Measurements from ENCODE around the gene ZNF771.
A peak's percentile ranks its signal among the peaks of the same experiment; 100 is the strongest.

Gene ZNF771

DNA sequence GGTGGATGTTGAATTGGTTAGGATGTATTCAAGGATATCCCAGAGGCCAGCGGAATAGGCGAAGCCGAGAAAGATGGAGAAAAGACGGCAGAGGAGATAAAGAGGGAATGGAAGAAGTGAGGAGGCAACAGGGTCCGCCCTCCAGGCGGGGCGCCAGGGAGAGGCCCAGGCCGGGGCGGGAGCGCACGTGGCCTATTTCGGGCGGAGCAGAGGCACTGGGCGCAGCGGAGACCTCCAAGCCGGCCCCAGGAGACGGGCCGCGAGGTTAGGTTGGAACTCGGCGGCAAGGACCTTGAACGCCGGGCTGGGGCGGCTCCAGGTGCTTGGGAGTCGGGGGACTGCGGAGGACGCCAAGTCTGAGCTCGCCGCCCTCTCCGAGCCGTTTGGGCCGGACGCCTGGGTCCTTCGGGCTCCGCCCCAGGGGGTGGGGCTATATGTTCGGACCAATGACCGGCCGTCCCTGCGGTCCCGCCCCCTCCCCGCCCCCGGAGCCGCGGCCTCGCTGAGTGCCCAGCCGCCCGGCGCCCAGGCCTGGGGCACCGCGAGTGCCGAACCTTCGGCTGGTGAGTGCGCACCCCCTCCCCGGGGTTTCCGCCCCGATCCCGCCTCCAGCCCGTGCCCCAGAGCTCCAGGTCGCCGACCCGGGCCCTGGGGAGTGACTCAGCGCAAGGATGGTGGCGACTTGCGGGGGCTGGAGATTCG is at the start of gene ZNF771:
Gene ZNF771, plus strand, starts transcription at position 505 of the 702 bp plus-strand sequence. CDS start 448 bp downstream, outside the sequence.
- peak; percentile 89 to 93 for DNase-seq

DNA sequence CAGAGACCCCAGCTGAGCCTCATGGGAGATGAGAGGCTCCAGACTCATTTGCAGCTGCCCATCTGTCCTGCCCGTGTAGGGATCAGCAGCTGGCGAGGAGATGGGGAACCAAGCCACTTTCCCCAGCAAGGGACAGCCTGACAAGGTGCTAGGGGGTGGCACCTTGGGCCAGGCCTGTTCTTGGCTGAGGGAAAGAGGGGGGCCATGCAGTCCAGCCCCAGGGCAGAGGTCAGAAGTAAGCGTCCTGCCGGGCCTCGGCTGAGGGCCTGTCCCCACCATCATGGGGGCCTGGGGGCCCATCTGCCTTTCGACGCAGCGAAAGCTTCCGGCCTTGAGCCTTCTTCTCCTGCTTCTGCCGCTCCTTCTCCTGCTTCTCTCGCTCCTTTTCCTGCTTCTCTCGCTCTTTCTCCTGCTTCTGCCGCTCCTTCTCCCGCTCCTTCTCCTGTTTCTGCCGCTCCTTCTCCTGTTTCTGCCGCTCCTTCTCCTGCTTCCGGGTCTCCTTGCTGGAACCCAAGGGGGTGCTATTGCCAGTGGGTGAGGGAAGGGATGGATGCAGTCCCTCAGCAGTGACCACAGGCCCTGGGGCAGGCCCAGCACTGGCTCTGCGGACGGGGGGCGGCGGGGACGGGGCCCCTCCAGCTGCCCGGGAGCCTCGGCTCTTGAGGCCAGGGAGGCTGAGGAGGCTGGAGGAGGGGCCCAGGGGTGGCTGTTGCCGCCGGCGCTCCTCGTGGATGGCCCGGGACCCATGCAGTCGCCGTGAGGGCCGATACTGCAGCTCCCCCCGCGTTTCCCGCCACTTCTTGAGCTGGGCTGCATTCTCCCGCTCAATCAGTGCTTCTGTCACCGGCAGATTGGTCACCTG is 49.5 kb upstream of the ZNF771 start:
- no peak for DNase-seq

DNA sequence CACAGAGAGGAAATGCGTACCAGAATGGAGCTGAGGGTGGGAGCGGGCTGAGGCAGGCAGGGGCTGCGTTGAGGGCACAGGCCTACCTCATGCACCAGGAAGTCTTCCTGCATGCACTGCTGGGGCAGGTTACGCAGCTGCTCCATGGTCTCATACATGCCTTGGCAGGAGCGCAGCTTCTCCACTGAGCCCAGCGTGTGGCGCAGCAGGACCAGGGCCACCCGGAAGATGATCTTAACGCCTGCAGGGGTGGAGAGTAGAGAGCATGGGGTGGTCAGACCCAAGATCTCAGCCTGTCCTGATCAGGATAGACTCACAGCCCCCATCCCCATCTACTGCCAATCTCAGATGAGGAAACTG is 48.8 kb upstream of the ZNF771 start:
- DNase-seq, result no peak

DNA sequence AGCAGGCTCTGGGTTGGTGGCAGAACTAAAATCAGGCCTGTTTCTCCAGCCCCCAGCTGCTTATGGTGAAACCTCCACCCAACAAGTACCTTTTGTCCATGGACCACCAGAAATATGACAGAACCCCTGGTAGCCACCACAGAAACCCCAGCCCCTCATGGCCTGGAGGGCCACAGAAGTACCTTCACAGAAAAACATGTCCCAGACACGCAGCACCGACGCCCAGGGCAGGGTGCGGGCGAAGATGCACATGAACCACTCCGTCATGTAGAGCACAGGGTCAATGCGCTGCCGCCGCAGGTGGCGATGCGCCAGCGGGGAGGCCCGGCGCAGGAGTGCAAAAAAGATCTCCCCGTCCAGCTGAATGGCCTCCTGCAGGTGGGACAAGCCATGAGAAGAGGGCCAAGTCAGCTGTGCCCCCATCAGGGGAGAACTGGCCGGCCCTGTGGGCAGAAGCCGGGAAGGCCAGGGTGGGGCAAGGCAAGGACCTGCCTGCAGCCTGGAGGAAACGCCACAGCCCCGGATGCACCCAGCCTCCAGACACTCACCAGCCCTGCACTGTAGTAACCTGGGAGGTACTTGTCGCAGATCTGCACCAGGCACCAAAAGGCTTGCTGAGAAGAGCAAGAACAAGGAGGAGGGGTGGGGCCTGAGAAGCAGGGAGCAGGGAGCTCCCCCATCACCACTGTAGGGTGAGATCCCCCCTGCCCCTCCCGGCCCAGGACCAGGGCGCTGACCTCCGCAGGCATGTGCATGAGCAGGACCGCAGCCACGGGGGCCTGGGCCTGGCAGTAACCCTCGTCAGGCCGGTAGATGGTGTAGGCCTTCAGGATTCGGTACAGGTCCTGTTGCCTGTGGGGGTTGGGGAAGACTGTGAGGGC is 48.2 kb upstream of the ZNF771 start:
- no peak for DNase-seq

DNA sequence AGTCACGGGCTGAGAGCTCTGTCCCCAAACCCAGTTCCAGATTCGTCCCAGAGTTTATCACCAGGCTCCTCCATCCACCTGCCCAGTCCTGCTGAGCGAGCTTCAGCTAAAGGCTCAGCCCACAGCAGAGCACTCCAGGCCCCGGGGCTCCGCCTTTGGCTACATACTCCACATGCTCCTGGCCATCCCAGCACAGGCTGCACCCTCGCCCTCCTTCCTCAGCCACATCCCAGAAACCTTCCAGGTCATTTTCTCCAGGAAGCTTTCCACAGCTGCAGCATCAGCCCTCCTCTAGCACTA is 47.6 kb upstream of the ZNF771 start:
- no peak for DNase-seq

DNA sequence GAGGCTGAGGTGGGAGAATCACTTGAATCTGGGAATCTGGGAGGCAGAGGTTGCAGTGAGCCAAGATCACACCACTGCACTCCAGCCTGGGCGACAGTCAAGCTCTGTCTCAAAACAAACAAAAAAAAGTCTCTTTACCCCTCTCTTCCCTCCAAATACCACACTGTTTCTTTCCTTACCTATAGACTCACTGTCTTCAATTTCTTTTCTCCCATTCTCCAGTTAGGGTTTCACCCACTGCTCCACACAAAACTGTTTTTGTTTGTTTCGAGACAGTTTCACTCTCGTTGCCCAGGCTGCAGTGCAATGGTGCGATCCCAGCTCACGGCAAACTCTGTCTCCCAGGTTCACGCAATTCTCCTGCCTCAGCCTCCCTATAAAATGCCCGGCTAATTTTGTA is 46.2 kb upstream of the ZNF771 start:
- no peak for DNase-seq

DNA sequence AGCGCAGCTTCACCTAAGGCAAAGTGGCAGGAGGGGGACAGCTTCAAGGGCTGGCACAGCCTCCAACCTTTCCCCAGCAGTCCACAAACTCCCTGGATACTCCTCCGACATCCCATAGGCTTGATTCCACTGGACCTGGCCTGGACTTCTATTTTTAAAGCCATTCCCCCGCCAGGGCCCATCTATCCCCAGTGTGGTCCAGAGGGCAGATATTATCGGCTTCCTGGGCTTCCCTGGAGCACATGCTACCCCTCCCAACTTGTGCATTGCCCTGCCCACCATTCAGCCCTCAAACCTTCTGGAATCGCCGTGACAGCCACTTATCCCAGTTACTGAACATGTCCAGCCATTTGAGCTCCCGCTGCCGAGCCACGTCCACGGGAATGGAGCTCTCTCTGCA is 42.2 kb upstream of the ZNF771 start:
- no peak for DNase-seq

DNA sequence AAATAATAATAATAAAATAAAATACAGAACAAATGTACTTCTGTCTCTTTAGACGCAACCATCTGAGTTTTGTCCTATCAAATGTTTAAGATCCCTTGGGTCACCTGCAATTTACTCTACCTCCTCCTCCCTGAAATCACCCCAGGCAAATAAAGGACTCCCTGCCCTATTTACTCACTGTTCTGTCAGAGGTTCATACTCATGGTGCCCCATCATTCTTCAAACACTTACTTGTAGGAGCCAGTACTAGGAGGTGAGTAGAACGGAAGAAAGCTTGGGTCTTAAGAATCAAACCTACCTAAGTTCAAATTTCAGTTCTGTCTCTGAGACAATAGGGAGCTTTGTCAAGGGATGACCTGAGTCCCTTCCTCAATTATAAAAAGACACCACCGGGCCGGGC is 40.9 kb upstream of the ZNF771 start:
- DNase-seq, result no peak

DNA sequence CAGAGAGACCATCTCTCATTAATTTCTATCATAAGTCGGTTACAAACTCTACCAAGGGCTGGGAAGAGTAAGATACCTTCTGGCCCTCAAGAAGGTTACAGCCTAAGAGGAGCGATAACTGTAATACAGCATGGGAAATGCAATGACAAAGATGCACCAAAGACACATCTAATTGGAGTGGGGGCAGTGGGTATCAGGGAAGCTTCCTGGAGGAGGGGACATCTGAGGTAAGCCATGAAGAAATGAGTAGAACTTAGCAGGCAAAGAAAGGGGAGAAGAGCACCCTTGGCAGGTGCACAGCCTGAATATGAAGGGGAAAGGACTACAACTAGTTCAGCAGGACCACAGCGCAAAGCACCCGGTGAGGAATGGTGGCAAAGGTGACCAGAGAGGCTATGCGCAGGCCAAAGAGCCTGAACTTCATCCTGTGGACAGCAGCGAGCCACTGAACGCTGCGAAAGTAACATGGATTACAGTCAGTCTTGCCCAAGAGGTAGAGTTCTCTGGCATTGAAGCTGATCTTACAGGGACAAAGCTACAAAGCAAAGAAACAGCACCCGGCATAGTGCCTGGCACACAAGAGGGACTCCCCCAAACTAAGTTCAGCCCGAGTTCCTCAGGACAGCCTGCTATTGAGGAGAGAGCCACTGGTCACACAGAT is 39.9 kb upstream of the ZNF771 start:
- no peak for DNase-seq

DNA sequence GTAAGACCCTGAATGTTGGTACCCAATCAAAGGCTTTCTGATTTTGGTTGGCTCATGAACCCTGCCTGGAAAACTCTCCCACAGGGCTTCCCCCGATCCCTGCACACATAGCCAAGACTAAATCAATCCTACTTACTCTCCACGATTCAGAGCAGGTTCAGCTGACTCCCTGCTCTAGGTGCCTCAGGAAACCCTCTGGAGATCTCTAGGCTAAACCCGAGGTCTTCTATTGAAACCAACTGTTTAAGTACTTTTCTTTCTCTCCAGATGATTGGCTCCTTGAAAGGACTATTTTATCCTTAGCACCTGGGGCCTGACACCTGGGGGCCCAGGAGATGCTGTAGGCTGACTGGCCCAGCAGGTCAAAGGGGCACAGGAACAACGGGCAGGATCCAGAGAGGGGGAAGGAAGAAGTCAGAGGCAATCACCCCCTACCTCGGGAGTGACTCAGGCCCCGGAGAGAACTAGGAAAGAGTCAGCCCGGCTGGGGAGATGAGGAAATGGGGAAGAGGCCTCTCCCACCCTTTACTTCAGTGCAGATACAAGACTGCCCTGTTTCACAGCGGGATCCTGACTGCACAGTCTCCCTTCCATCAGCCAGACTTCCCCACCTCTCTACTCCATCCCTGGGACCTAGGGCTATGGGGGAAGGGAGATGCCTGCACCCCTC is 39.1 kb upstream of the ZNF771 start:
- no peak for DNase-seq

DNA sequence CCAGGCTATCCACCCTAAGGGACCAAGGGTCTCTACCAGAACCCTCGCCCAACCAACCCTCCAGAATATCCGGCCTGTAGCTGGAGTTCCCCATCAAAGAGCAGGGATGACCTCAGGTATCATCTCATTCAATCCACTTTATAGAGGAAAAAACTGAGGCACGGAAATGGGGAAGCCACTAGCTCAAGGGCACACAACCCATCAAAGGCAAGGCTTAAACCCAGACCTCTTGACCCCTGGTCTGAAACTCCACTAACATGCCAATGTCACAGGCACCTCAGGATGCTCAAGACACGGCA is 38.7 kb upstream of the ZNF771 start:
- DNase-seq, result no peak

DNA sequence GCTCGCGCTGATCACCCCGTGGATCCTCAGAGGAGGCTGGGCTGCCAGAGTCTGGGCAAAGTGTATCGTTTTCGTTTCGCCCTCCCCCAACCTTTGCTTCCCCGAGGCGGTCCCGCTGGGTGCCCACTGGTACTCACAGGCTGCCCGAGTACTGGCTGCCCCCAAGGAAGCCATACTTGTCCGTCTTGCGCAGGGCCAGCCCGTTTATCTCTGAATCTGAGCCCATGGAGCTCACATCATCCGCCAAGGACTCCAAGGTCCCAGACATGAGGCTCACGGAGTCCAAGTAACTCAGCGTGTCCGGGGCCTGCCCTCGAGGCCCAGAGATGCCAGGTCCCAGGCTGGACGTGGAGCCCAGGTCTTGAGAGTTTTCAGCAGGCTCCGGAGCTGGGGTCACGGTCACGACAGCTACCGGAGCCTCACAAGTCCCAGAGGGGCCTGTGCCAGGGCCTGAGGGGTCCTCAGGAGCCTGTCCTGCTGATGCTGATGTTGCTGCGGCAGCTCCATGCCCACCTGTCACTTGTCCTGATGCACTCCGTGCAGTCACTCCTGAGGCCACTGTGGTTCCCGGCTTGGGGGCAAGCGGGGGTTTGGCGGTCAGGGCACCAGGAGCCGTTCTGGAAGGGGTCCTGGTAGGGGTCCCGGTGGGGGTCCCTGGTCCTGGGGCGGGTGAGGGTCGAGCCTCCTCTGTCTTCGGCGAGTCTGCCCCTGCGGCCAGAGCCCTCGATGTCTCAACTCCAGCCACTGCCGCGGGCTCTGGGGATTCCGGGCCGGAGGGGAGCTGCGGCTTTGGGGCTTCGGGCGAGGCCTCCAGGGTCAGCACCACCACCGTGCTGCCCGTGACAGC is 38.1 kb upstream of the ZNF771 start:
- no peak for DNase-seq

DNA sequence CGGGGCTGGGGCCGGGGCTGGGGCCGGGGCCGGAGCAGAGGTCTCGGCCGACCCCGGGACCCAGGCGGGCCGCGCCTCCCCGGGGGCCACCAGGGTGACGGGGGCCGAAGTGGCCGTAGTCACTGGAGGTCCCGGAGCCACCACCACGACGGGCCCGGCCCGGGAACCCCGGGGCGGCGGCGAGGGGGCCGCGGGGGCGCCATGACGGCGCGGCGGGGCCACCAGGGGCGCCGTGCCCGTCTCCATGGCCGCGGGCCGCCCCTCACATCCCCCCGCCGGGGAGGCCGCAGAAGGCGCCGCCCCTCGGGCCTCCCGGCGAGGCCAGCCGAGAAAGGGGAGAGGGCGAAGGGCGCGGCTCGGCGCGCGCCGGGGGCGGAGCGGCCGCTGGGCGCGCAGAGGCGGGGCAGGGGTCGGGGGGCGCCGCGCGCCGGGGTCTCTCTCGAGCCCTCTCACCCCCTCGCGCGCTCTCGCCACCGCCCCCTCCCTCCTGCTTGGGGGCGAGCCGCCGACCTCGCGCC is 37.4 kb upstream of the ZNF771 start:
- no peak for DNase-seq

DNA sequence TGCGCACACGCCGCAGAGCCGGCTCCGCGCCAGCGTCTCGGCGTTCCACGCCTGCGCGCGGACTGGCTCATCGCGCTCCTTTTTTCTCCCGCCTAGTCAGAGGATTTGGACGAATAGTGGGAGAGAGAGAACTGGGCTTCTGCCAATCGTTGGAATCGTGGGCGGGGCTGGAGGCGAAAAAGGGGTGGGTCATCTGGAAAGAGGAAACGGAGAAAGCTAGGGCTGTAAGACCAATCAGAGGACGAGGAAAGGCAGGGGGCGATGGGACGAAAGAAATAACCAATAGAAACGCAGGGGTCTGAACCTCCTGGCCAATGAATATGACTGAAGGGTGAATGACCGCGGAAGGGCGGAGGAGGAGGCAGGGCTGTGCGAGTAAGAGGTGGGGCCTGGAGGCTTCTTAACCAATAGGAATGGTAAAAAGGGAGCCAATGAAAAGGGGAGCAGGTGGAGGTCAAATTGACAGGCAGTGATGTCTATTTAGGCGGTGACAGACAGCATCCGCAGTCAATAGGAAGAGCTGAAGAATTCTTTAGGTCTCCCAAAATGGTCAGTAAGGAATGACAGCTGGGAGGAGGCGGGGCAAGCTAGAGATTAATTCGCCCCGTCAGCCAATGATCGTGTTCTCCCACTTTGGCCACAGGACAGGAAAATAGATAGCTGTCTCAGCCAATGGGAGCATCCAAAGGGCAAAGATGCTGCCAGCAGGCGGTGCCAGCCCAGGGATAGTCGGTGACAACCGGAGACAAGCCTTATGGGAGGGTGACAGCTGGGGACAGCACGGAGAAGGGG is 36.8 kb upstream of the ZNF771 start, which contains the start of gene TBC1D10B:
Gene TBC1D10B, minus strand, starts transcription at position 39 of the 792 bp plus-strand sequence. CDS start 311 bp downstream, outside the sequence.
- DNase-seq, result peak; percentile 96 to 97

DNA sequence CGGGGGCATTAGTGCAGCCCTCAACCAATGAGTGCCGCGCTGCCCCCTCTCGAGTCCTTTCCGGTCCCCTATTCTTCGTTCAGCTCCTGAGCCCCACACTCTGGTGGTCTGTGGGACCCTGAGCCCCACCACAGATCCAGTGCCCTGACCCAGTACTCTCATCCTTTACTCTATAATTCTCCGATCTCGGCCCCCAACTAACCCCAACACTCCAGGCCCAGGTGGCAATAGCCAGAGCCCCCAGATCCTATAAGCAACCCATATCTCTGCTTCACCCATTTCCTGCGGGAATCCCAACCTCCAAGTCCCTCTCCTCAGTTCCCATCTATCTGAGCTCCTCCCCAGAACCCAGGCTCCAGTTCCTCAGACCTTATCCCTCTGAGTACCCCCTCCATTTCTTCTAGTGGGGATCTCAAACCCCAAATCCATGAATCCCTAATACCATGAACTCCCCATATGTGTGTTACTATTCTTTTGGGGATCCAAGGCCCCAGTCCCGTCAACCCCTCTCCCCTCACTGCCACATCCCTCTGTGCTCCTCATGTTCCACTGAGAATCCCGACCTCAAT is 36.1 kb upstream of the ZNF771 start:
- DNase-seq, result no peak

DNA sequence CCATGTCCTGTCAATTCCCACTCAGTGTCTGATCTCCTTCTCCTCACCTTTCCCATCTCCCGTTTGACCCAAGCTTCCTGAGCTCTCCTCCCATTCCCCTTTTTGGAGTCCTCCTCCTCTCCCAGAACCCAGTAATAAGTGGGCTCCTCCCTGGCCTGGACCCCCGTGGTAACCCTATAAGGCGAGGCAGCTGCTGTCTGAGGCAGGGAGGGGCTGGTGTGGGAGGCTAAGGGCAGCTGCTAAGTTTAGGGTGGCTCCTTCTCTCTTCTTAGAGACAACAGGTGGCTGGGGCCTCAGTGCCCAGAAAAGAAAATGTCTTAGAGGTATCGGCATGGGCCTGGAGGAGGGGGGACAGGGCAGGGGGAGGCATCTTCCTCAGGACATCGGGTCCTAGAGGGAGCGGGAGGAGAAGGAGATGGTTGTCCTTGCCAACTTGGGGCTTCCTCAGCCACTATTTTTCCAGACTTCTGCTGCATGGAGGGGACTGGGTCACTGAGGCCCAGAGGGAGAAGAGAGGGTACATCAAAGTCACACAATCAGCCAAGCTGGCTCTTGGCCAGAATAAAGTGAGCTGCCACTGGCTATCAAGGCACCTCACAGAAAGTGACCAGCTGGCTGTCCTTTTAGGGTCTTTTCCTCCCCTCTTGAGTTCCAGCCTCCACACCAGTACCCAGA is 35.2 kb upstream of the ZNF771 start:
- DNase-seq, result no peak

DNA sequence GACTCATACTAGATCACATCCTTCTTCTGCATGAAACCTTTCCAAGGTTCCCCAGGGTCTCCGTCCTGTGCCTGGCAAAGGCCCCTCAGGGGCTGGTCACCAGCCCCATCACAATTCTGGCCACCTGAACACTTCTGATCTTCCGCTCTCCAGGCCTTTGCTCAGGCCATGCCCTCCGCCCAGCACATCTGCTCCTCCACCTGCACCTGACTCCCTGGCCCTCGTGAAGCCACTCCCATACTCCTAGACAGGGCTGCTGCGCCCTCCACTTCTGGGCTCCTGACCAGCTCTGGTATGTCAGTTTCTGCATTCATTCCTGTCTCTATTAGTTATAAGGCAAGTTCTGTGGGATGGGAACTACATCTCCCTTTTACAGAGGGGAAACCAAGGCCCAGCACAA is 34.7 kb upstream of the ZNF771 start:
- no peak for DNase-seq

DNA sequence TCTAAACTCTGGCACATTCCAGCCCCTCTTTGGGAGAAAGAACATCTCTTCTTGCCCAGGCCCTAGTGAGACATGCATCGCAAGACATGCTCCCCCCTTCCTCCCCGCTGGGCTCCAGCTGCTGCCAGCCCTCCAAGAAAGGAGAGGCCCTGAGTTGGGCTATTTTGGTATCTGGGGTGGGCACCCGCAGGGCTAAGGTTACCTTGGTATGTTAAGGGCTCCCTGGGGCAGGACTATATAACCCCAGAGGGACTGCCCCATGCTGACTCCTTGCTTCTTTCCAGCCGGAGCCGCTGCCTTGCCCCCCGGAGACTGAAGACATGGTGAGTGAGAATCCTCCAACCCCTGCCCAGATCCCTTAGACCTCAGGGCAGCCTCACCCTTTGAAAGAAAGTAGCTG is 32.9 kb upstream of the ZNF771 start, which contains the start of gene MYL11:
Gene MYL11, plus strand, starts transcription at position 265 of the 400 bp plus-strand sequence. Its CDS starts 56 bp downstream, at position 321.
- no peak for DNase-seq

DNA sequence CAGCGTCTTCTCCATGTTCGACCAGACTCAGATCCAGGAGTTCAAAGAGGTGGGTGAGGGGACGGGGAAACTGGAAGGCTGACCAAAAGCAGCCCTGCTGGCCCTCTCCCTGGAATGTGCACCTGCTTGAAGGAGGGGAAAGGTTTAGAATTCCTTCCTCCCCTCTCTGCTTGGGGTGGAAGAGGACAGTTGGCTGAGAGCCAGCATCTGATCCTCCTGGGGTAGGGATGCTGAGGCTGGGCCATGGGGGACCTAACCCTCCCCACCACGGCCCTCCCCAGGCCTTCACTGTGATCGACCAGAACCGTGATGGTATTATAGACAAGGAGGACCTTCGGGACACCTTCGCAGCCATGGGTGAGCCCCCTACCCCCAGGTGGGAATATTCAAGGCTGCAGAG is 31.5 kb upstream of the ZNF771 start:
- DNase-seq, result no peak

All from stimulated activated CD4-positive, alpha-beta T cell treated with anti-CD3 and anti-CD28 coated beads, Interleukin-2, amount 100 ng/mL, for 48 hours (primary cell).